Calu3 (cell line): ENCODE results near the gene GUCY2C. TPM values are rescaled to one million over a fixed set of nuclear protein-coding genes. Genes with fewer than 3 reads are reported as not detected.

Experiments used
- BruUV-seq: library from RNA; stranded (reverse); fragments of 400-500 nt; replicated peaks from 2 replicates; lab custom pipeline; 2021; lab: Mats Ljungman, UMichigan
- CTCF ChIA-PET: fragments of 300-600 bp; sonication (Branson Sonifier 250); formaldehyde crosslinking; loops from one replicate; lab custom pipeline; 2022; ENCODE audit warnings: antibody characterized with exemption; lab: Charles Lee
- DNase-seq: peaks from one replicate; pipeline ENCODE4 v3.0.0; 2022
- H3K27ac Mint-ChIP-seq: one replicate; pipeline ENCODE4 v1.8.0; 2022; ENCODE audit warnings: mixed read lengths; ENCODE audit not compliant: unreplicated experiment
- H3K27me3 Mint-ChIP-seq: one replicate; pipeline ENCODE4 v1.8.0; 2022; ENCODE audit warnings: mixed read lengths; ENCODE audit not compliant: unreplicated experiment
- H3K36me3 Mint-ChIP-seq: one replicate; pipeline ENCODE4 v1.8.0; 2022; ENCODE audit warnings: mild to moderate bottlenecking, moderate library complexity, mixed read lengths; ENCODE audit not compliant: insufficient read depth, unreplicated experiment
- H3K4me1 Mint-ChIP-seq: one replicate; pipeline ENCODE4 v1.8.0; 2022; ENCODE audit warnings: mild to moderate bottlenecking, low read depth, mixed read lengths; ENCODE audit not compliant: unreplicated experiment
- H3K4me3 Mint-ChIP-seq: one replicate; pipeline ENCODE4 v1.8.0; 2022; ENCODE audit warnings: mild to moderate bottlenecking, low read depth, moderate library complexity, mixed read lengths; ENCODE audit not compliant: unreplicated experiment
- H3K9me3 Mint-ChIP-seq: one replicate; pipeline ENCODE4 v1.8.0; 2022; ENCODE audit warnings: low read depth, mixed read lengths; ENCODE audit not compliant: unreplicated experiment
- intact Hi-C: fragments of 100-400 bp; cut with micrococcal nuclease; formaldehyde crosslinking; loops from one replicate; pipeline ENCODE4 v1.10.0; 2022; ENCODE audit not compliant: unreplicated experiment
- total RNA-seq: library from RNA; stranded (reverse); gene quantifications from 2 replicates; pipeline ENCODE4 v1.2.3, GENCODE V29; 2022
- TF ChIP-seq, protein P1 (sequence below): fragments of 200-600 bp; IDR thresholded peaks from one replicate; pipeline ENCODE4 v1.8.0; 2022; ENCODE audit warnings: antibody characterized with exemption; ENCODE audit not compliant: unreplicated experiment

The GUCY2C gene
- total RNA-seq, 1 experiment from 2014 or later = not detected

DNA sequence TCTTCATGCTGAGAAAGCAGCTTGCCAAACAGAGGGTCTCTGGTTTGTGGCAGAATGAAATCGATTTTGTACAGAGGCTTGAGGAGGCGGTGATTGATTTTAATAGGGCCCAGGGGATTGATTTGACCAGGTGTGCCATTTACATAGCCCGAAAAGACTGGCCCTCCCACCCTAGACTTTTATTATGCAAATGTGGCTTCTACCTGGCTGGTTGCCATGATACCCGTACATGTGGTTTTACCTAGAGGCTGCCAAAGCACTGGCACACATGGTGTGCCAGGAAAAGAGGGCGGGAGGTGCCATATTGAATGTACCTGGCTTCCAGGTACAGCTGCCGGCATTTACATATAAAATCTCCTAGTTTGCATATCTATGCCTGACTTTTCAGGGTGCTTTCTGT, 18.0 kb upstream of the GUCY2C start:
- CTCF ChIA-PET = no interaction called here

DNA sequence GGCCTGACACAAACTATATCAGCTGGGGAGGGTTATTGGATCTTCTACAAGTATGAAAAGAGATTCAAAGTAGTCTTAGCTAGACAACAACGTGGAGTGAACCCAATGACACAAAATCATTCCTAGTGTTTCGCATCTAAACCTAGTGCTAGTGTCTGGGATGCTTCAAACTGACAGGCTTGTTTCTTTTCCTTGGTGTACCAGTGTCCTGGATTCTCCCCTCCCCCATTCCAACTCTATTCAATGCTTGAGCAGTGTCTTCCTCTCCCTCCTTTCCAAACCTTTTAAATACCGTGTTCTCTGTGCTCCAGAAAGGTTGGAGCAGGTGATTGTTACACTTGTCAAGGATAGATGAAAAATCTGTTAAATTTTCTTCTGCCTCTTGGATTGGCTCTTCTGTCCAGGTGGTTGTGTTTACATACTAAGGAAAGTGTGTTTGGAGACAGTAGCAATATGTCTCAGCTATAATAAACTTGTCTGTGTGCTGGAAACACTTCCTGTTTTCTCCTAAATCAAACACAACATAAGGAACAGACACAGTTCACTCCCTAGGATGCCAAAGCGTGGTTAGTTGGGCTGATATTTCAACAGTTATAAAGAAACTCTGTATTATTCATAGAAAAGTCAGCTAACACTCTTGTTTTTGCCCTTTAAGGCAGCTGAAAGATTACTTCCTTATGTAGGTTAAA, 14.4 kb upstream of the GUCY2C start:
- peaks cover 8% of the 10 kb centered on the region for H3K4me1 Mint-ChIP-seq
- intact Hi-C loops = no loop called here
- no peak for DNase-seq
- no peak overlapping the region for H3K4me3 Mint-ChIP-seq
- no TSS peak for BruUV-seq
- TF ChIP-seq, protein P1, sequence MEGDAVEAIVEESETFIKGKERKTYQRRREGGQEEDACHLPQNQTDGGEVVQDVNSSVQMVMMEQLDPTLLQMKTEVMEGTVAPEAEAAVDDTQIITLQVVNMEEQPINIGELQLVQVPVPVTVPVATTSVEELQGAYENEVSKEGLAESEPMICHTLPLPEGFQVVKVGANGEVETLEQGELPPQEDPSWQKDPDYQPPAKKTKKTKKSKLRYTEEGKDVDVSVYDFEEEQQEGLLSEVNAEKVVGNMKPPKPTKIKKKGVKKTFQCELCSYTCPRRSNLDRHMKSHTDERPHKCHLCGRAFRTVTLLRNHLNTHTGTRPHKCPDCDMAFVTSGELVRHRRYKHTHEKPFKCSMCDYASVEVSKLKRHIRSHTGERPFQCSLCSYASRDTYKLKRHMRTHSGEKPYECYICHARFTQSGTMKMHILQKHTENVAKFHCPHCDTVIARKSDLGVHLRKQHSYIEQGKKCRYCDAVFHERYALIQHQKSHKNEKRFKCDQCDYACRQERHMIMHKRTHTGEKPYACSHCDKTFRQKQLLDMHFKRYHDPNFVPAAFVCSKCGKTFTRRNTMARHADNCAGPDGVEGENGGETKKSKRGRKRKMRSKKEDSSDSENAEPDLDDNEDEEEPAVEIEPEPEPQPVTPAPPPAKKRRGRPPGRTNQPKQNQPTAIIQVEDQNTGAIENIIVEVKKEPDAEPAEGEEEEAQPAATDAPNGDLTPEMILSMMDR = no peak
- H3K36me3 Mint-ChIP-seq = no peaks in the 10 kb centered on the region
- no peaks in the 10 kb centered on the region for H3K9me3 Mint-ChIP-seq
- H3K27ac Mint-ChIP-seq = no peak overlapping the region
- CTCF ChIA-PET = interaction anchor here (0.9 kb wide), 2 partner anchors 13 to 59 kb away, joined by 3 read pairs; no protein-coding TSS in a partner anchor
- no peaks in the 10 kb centered on the region for H3K27me3 Mint-ChIP-seq

More for the DNA sequence above, 18.0 kb upstream of the GUCY2C start:
- no peak for DNase-seq
- TF ChIP-seq, protein P1 = no peak
- Mint-ChIP-seq H3K36me3 (no peaks in the 10 kb centered on the region), H3K27ac (no peak overlapping the region), H3K9me3 (no peaks in the 10 kb centered on the region), H3K27me3 (no peaks in the 10 kb centered on the region), H3K4me1 (peaks cover 8% of the 10 kb centered on the region), H3K4me3 (no peak overlapping the region)
- intact Hi-C loops = no loop called here
- BruUV-seq = no TSS peak

DNA sequence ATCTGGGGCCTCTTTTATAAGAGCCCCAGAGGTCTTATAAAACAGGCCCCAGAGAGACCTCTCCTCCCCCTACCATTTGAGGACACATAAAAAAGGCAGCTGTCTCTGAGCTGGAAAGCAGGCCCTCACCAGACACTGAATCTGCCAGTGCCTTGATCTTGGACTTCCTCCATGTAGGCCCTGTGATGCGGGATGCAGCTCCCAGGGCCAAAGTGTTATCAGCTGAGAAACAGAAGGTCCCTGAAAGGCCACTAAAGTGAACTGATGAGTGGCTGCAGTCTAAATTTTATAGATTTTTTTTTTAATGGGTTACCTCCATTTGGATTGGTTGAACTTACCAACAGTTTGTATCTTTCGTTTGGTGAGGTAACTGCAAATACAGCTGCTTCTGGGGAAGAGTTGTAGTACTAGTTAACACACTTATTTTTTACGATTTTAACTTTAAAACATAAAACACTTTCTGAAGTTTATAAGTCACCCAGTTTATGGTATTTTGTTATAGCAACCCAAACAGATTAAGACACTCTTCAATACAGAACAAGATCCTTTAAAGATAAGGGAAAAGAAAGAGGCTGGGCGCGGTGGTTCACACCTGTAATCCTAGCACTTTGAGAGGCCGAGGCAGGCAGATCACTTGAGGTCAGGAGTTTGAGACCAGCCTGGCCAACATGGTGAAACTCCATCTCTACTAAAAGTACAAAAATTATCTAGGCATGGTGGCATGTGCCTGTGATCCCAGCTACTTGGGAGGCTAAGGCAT, 5.6 kb upstream of the GUCY2C start:
- no peak for DNase-seq
- BruUV-seq = no TSS peak
- H3K4me3 Mint-ChIP-seq = no peak overlapping the region
- intact Hi-C loops = no loop called here
- no peak overlapping the region for H3K27ac Mint-ChIP-seq
- no peaks in the 10 kb centered on the region for H3K4me1 Mint-ChIP-seq
- no peaks in the 10 kb centered on the region for H3K27me3 Mint-ChIP-seq
- CTCF ChIA-PET = no interaction called here
- no peaks in the 10 kb centered on the region for H3K9me3 Mint-ChIP-seq
- TF ChIP-seq, protein P1 = no peak
- no peaks in the 10 kb centered on the region for H3K36me3 Mint-ChIP-seq

DNA sequence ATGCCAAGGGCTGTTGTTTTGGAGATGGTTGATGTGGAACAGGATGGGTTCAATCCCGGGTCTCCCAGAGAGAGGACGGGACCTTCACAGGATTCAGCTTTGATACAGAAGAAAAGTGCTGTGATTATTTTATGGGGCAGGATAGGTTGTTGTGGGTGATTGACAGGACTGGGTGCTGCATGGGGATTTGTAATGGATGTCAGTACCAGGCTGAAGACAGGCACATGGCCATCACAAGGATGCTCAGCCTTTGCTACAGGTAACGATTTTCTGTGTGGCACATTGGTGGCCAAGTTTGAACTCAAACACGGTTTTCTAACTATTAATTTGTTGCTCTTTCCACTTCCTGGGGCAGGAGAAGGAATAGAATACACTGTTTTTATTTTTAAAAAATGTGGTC, 4.5 kb upstream of the GUCY2C start:
- Mint-ChIP-seq H3K36me3 (no peaks in the 10 kb centered on the region), H3K4me1 (no peaks in the 10 kb centered on the region), H3K27ac (no peak overlapping the region), H3K27me3 (no peaks in the 10 kb centered on the region), H3K9me3 (no peaks in the 10 kb centered on the region), H3K4me3 (no peak overlapping the region)
- no peak for DNase-seq
- no TSS peak for BruUV-seq
- CTCF ChIA-PET = no interaction called here
- intact Hi-C loops = no loop called here
- TF ChIP-seq, protein P1 = no peak
